ENCODE data around the gene SNX32.

The SNX32 gene

DNA sequence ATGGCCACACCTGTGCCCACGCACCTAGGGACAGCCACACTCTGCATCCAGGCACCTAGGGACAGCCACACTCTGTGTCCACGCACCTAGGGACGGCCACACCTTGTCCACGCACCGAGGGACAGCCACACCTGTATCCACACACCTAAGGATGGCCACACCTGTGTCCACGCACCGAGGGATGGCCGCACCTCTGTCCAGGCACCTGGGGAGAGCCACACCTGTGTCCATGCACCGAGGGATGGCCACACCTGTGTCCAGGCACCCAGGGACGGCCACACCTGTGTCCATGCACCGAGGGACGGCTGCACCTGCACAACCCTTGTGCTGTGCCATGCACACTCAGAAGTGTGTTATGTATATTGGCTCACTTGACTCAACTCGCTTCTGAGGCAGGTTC lies 36.1 kb upstream of the SNX32 start:
- DNase-seq: no peak

- DNase-seq: no peak
Measured at GRCh38 chr11:65798882-65799281, 34.9 kb upstream of the SNX32 start.

- no peak for DNase-seq
Measured at GRCh38 chr11:65801153-65801987, 32.4 kb upstream of the SNX32 start.

DNA sequence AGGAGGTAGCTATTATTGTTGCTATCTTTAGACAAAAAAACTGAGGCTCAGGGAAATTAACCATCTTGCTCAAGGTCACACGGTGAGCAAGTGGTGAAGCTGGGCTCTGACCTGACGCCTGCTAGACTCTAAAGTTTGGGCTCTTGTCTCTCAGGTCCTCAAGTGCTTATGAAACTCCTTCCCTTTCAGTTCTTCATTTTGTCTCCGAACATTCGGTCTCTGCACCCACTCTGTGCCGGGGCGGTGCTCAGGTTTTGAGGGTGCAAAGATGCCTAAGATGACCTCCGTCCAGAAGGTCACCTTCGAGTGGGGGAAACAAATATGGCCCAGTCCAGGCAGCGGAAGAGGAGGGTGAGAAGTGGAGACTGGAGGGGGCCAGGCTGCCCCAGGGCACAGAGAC lies 30.9 kb upstream of the SNX32 start:
- no peak for DNase-seq

DNA sequence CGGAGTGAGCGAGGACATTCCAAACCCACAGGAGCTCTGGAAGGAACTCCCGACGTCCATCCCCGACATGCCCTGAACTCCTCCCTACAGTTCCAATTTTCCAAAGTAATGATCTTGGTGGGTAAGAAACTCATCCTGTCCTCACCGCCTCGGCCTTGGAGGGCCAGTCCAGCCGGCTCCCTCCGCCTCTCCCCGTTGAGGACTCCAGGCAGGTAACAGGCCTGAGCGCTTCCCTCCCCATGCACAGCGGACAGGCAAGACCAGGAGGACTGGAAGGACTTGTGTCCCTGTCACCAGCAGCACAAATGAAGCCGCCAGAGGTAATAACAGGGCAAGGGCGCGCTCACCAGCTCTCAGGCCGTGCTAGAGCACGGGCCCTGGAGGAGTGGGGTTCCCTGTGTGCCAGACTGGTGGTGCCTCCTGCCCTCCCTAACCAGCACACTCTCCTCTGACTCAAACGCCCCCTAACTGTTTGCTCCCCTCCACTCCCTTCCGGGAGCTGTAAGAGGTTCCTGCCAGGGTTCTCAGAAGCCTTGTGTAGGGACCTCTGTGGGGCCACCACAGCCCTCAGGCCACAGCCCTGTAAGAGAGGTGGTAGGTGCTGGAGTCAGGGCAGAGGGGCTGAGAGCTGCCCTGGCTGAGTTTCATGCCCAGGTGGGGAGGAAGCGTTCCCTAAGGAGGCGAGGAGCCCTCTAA lies 29.8 kb upstream of the SNX32 start:
- DNase-seq: no peak

GRCh38 chr11:65806979-65807378 lies 26.8 kb upstream of the SNX32 start:
- DNase-seq: no peak

DNA sequence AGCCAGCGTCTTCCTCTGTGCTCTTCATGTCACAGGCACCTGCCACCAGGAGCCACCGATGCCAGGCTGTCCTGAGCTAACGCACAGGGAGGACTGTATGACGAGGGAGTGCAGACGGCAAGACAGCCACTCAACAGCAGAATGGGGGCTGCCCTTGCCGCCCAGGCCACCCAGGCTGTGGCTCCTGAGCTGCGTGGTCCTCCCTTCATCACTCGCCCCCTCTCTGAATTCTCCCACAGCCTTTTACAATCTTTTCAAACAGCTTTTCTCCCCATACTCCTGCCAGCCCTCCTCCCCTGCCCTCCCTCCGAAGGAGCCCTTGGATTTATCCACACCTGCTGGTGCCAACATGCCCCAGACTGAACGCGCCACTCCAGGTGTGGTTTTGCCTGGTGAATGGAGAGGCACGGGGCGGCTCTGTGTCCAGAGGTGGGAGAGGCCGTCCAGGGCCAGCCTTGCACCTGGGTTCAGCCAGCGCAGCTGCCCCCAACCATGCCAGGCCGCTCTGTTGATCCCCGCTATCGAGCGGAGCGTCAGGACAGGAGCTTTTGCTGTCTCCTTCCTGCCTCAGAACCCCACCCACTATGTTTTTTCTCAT lies 24.9 kb upstream of the SNX32 start:
- no peak for DNase-seq

DNA sequence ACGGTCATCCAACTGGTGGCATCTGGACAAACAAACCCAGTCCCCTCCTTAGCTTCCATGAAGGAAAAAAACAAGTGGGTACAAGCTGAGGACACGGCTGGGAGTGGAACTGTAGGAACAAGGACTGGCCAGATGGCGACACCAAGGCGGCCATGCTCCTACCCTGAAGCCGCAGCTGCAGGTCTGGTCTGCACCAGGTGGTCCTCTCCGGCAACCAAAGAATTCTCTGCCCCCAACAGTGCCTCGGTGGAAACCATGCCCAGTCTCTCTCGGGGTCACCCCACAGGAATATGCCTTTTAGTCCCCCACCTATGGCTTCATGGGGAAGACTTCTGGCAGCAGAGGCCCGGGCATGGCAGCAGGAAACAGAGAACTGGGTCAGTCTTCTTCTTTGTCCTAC lies 24.3 kb upstream of the SNX32 start:
- no peak for DNase-seq

- DNase-seq: no peak
Measured at GRCh38 chr11:65810046-65810868, 23.5 kb upstream of the SNX32 start.

- DNase-seq: no peak
Measured at GRCh38 chr11:65811764-65812475, 21.8 kb upstream of the SNX32 start.

- DNase-seq: peak; percentile 17
Measured at GRCh38 chr11:65814131-65814985, 19.4 kb upstream of the SNX32 start.

GRCh38 chr11:65814986-65815565 lies 18.7 kb upstream of the SNX32 start:
- DNase-seq: no peak

GRCh38 chr11:65816696-65817095 lies 17.1 kb upstream of the SNX32 start:
- DNase-seq: no peak

GRCh38 chr11:65817312-65817834 lies 16.4 kb upstream of the SNX32 start:
- DNase-seq: no peak

GRCh38 chr11:65817835-65818680 lies 15.7 kb upstream of the SNX32 start:
- DNase-seq: peak; percentile 82

DNA sequence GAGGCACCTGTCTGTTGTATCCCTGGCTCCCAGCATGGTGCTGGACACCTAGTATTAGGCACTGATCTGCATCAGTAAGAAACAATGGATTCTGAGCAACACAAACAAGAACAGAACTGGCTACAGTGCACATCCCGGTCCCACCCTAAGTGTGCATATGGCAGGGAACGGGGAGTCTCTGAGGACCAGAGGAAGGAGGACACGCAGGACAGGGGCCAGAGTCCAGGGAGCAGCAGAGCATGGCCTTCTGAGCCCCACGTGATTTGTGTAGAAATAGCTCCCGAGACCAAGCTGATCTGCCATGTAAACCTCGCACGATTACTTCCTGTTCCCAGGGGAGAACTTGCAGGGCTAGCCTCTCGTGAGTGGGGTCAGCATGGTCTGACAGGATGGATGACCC lies 12.7 kb upstream of the SNX32 start:
- DNase-seq: no peak

DNA sequence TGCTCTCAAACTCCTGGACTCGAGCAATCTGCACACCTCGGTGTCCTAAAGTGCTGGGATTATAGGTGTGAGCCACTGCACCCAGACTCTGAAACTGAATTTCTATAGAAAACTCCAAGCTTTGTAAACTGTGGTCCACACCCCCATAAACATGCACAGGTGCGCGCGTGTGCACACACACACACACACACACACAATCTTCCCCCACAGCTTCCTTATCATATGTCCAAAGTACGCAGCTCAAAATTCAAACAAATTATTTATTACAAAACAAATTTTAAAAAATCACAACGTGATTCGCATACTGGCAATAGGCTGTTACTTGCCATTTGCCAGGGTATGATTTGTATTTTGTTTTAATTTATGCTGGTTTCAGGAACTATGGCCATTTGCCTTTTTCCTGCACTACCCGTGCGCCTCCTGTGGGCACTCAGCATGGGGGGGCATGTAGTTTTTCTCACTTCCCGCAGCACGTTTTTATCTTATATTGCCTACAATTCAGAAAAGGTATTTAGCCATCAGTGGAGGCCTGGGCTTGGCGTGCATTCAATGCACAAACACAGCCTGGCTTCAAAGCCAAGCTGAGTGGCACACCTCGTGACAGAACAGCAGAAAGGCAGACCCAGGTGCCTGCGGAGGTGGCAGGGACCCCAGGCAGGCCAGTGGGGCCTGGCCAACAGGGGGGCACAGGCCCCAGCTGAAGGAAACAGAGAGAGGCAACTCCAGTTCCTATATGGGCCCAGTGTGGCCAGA lies 10.8 kb upstream of the SNX32 start:
- DNase-seq: no peak

DNA sequence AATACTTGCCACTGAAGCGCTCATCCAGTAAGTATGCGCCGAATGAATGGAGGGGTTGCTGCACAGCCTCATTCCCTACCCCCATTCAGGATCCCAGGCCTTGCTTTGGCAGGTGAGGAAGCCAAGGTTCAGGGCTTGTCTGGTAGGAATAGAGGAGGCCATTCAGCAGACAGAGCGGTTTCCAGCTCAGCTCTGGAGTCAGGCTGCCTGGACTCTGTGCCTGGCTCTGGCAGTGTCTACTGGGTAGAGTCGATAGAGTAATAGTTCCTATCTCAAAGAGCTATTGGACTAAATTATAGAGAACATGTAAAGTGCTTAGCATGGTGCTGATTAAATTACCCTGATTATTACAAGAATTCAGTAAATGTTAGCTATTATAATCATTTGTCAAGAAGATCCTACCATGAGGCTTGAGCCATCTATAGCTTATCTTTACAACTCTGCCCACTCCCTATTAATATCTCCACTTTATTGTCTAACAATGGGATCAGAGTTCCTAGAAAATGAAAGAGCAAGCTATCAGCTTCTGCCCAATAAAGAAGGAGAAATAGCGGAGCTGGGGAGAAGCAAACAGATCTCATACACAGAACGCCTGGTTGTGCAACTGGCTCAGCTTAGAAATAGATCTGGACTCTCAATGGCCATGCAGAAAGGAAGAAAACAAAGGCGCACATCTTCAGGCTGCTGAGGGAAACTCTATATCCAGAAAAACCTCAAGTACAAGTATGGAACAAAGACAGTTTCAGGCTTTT lies 6.6 kb upstream of the SNX32 start:
- DNase-seq: no peak
